Epithelial cell of esophagus (primary cell): Measurements from ENCODE around the gene KIF6.

ENCODE experiments used
- DNase-seq: peaks from one replicate; pipeline ENCODE4 v3.0.0; 2010; ENCODE audit warnings: low read depth
- H3K4me3 ChIP-seq: 2 replicates; pipeline ENCODE4 v1.5.1; 2011; ENCODE audit warnings: mild to moderate bottlenecking, low read length, control low read depth
- CTCF ChIP-seq: IDR thresholded peaks from 2 replicates; pipeline ENCODE4 v1.5.1; 2011; ENCODE audit warnings: low read depth, mild to moderate bottlenecking, low read length, control low read depth, inconsistent platforms; ENCODE audit not compliant: insufficient read depth; ENCODE audit errors: missing control alignments

KIF6 gene

GRCh38 chr6:39344821-39345280 lies 380.4 kb downstream of the KIF6 start:
- TF ChIP-seq CTCF, result no peak
- no peak for DNase-seq
- H3K4me3 ChIP-seq, result no peak overlapping the region

DNA sequence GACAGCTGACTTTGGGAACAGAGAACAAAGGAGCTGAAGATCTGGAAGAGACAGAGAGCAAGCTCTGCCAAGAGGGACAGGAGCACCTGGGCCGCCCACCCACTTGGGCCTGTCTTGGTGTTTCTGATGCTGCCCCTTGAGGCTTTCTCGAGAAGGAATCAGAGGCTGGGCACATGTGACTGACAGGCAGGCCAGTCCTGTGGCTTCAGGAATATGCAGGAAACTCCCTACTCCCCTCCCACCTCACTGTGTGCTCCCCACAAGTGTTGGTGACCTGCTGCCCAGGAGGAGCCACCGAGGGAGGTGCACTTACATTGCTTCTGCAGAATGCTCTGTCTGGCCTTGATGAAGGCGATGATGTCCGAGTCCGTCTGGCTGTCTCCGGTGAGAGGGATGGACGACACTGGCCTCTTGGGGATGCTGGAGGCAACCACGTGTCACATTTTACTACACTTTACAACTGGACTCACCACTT lies 381.8 kb downstream of the KIF6 start:
- no peak overlapping the region for H3K4me3 ChIP-seq
- TF ChIP-seq CTCF, result no peak
- DNase-seq, result no peak

DNA sequence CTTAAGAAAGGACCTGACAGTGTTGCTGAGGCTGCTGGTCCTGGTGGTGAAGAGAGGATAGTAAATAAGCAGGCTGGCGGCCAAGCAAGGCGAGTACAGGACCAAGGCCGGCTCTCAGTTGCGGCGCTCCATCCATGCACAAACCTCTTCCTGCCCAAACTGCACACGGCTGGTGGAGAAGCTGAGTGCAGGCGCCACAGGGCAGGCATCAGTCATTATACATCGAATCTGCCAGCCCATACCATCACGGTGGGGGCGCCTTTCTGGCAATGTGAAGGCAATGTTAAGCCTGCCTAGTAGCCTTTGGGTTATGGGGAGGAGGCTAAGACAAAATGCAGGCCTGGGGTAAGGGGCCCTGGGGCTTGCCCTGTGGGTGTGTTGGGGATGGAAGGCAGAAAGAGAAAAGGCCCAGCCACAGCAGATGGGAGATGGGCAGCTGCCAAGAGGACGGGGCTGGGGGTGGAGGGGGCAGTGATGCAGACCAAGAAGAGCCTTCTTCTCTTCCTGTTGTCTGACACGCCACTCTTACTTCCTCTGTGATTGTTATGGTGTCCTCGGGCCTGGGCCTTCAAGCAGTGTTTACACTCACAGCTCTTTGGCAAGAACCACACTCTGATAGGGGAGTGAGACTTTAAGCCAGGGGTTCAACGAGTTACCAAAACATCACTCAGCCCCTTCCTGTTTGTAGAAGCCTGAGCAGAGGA lies 382.4 kb downstream of the KIF6 start:
- no peak for TF ChIP-seq CTCF
- DNase-seq, result no peak
- no peak overlapping the region for H3K4me3 ChIP-seq

GRCh38 chr6:39341937-39342336 lies 383.3 kb downstream of the KIF6 start:
- no peak for TF ChIP-seq CTCF
- H3K4me3 ChIP-seq, result no peak overlapping the region
- no peak for DNase-seq

DNA sequence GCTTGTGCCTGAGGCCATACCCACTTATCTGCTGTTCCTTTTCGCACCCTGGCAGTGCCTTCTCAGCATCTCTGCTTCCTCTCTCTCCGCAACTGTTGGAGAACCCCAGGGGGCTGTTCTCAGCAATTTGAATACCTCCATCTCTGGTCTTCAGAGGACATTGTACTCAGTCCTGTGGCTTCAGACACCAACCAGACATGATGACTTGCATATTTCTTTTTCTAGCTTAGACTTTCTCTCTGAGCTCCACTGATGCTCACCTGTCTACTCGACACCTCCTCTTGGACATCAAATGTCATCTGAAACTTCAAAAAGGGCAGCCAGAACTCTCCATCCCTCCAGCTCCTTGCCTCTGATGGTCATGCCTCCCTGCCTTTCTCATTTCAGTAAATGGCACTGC lies 383.9 kb downstream of the KIF6 start:
- no peak for TF ChIP-seq CTCF
- H3K4me3 ChIP-seq, result no peak overlapping the region
- DNase-seq, result no peak

DNA sequence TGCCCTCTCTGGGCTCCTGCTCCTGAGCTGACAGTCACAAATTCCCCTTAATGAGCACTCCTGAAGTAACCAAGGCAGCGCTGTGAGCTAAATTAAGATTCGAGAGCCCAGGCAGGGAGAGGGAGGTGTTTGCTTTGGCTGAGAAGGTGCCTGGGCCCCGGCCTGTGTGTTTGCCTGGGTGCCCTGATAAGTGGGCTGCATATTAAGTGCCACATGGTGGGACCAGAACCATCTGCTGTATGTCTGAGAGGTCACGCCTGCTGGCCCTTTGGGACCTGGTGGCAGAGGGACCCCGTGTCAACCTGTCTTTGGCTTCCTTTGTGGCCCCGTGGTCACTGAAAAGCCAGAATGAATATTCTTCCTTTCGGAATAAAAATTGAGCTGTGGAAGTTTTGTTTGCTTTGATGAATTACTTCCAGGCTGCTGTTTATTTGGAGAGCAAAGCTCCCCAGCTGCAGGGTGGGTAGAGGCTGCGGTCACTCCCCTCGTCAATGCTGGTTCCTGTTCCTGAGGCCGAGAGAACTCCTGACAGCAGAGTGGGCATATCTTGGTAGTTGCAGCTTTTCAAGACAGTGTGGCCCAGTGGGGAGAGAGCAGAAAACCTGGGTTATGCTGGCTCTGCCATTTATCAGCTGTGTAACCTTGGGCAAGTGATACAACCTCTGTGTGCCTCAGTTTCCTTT lies 385.2 kb downstream of the KIF6 start:
- H3K4me3 ChIP-seq, result no peak overlapping the region
- no peak for DNase-seq
- no peak for TF ChIP-seq CTCF
